ENCODE data around the gene CYREN. TPM values are rescaled to one million over a fixed set of nuclear protein-coding genes. Genes with fewer than 3 reads are reported as not detected.
"Not testable (repeated sequence)": the region's sequence is repeated elsewhere in the genome, so short reads cannot be mapped to it uniquely, and the experiment has no call there.

CYREN gene
- total RNA-seq, 1 donor from 2014 or later: 44.4 TPM

DNA sequence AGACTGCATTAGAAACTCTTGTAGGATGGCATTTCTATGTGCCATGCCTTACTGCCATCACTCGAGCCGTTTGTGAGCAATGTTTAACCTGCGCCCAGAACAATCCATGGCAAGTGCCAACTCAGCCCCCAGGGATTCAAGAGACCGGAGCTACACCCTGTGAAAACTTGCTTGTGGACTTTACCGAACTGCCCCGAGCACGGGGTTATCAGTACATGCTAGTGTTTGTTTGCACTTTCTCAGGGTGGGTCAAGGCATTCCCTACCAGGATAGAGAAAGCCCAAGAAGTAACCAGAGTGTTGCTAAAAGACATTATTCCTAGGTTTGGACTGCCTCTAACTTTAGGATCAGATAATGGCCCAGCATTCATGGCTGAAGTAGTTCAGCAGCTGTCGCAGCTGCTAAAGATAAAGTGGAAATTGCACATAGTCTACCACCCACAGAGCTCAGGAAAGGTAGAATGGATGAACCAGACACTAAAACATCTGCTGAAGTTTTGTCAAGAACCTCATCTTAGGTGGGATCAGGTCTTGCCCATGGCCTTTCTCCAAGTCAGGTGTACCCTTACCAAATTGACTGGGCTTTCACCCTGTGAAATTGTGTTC is 8.9 kb upstream of the CYREN start:
- no peaks in the 10 kb centered on the region for H3K4me1 Mint-ChIP-seq
- DNase-seq (ENCODE audit: low spot score in 2 of 2, unreplicated experiment in 2 of 2): peak in 1 of 2 experiments; percentile 6

GRCh38 chr7:135178364-135178763 is 7.9 kb upstream of the CYREN start:
- Mint-ChIP-seq H3K4me3 (no peak overlapping the region), H3K27ac (no peak overlapping the region), H3K9me3 (peaks cover 46% of the 10 kb centered on the region), H3K4me1 (no peaks in the 10 kb centered on the region), H3K36me3 (peaks cover 50% of the 10 kb centered on the region), H3K27me3 (ENCODE audit: low read depth) (no peaks in the 10 kb centered on the region)
- DNase-seq (ENCODE audit: low spot score in 2 of 2, unreplicated experiment in 2 of 2): peak in 1 of 2 experiments; percentile 11
- TF ChIP-seq, protein P1, sequence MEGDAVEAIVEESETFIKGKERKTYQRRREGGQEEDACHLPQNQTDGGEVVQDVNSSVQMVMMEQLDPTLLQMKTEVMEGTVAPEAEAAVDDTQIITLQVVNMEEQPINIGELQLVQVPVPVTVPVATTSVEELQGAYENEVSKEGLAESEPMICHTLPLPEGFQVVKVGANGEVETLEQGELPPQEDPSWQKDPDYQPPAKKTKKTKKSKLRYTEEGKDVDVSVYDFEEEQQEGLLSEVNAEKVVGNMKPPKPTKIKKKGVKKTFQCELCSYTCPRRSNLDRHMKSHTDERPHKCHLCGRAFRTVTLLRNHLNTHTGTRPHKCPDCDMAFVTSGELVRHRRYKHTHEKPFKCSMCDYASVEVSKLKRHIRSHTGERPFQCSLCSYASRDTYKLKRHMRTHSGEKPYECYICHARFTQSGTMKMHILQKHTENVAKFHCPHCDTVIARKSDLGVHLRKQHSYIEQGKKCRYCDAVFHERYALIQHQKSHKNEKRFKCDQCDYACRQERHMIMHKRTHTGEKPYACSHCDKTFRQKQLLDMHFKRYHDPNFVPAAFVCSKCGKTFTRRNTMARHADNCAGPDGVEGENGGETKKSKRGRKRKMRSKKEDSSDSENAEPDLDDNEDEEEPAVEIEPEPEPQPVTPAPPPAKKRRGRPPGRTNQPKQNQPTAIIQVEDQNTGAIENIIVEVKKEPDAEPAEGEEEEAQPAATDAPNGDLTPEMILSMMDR (IDR thresholded peaks at IDR 0.05; ENCODE audit: unreplicated experiment): no peak

More for the DNA sequence above, 8.9 kb upstream of the CYREN start:
- H3K27ac Mint-ChIP-seq: no peak overlapping the region
- H3K36me3 Mint-ChIP-seq: peaks cover 61% of the 10 kb centered on the region
- TF ChIP-seq, protein P1 (IDR thresholded peaks at IDR 0.05; ENCODE audit: unreplicated experiment): no peak
- peaks cover 54% of the 10 kb centered on the region for H3K9me3 Mint-ChIP-seq
- H3K27me3 Mint-ChIP-seq (ENCODE audit: low read depth): no peaks in the 10 kb centered on the region
- no peak overlapping the region for H3K4me3 Mint-ChIP-seq

GRCh38 chr7:135177028-135177696 is 6.7 kb upstream of the CYREN start:
- Mint-ChIP-seq H3K27ac (no peak overlapping the region), H3K4me1 (peaks cover 5% of the 10 kb centered on the region), H3K27me3 (ENCODE audit: low read depth) (no peaks in the 10 kb centered on the region), H3K4me3 (no peak overlapping the region), H3K36me3 (peaks cover 38% of the 10 kb centered on the region), H3K9me3 (peaks cover 39% of the 10 kb centered on the region)
- TF ChIP-seq, protein P1 (IDR thresholded peaks at IDR 0.05; ENCODE audit: unreplicated experiment): no peak
- peak in 1 of 2 experiments; percentile 9 for DNase-seq (ENCODE audit: low spot score in 2 of 2, unreplicated experiment in 2 of 2)

DNA sequence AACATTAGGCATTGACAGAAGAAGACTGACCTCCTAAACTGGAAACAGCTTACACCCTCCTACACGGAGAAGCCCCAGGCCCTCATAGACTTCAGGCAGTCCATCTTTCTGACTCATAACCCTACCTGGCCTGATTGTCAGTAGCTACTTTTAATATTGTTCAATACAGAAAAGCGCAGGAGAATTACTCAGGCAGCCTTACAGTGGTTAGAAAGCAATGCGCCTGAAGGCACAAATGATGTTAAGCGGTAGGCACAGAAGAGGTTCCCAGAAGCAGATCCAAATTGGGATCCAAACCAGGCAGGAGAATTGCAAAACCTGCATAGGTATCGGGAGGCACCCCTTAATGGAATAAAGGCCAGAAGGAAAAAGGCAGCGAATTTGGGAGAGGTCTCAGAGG is 5.4 kb upstream of the CYREN start:
- H3K9me3 Mint-ChIP-seq: peaks cover 29% of the 10 kb centered on the region
- H3K4me1 Mint-ChIP-seq: peaks cover 15% of the 10 kb centered on the region
- H3K27ac Mint-ChIP-seq: no peak overlapping the region
- no peak overlapping the region for H3K4me3 Mint-ChIP-seq
- H3K27me3 Mint-ChIP-seq (ENCODE audit: low read depth): no peaks in the 10 kb centered on the region
- TF ChIP-seq, protein P1 (IDR thresholded peaks at IDR 0.05; ENCODE audit: unreplicated experiment): no peak
- peaks cover 27% of the 10 kb centered on the region for H3K36me3 Mint-ChIP-seq
- DNase-seq (ENCODE audit: low spot score in 2 of 2, unreplicated experiment in 2 of 2): peak in 1 of 2 experiments; percentile 13

GRCh38 chr7:135174941-135175340 is 4.4 kb upstream of the CYREN start:
- H3K27ac Mint-ChIP-seq: no peak overlapping the region
- H3K4me1 Mint-ChIP-seq: peaks cover 18% of the 10 kb centered on the region
- H3K4me3 Mint-ChIP-seq: no peak overlapping the region
- H3K27me3 Mint-ChIP-seq (ENCODE audit: low read depth): no peaks in the 10 kb centered on the region
- TF ChIP-seq, protein P1 (IDR thresholded peaks at IDR 0.05; ENCODE audit: unreplicated experiment): no peak
- peaks cover 18% of the 10 kb centered on the region for H3K36me3 Mint-ChIP-seq
- peak in 1 of 2 experiments; percentile 16 for DNase-seq (ENCODE audit: low spot score in 2 of 2, unreplicated experiment in 2 of 2)
- peaks cover 20% of the 10 kb centered on the region for H3K9me3 Mint-ChIP-seq

DNA sequence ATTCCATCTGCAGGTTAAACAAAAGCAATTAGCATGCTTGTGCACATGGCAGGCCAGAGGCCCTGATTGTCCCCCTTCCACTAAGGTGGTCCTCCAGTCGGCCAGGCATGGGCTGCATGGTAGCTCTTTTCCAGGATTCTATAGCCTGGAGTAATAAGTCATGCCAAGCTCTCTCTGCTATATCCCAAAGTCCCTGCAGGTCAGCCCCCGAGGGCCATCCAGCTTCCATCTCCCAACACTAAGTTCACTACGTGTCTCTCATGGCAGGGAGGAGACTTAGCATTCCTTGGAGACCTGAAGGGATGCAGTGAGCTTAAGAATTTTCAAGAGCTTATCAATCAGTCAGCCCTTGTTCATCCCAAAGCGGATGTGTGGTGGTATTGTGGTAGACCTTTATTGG is 3.4 kb upstream of the CYREN start:
- not testable (repeated sequence) for H3K36me3 Mint-ChIP-seq

GRCh38 chr7:135171581-135172291 is 1.2 kb upstream of the CYREN start:
- peaks cover 40% of the 10 kb centered on the region for H3K4me1 Mint-ChIP-seq
- H3K4me3 Mint-ChIP-seq: peak overlapping the region; percentile 80
- not testable (repeated sequence) for H3K27me3 Mint-ChIP-seq (ENCODE audit: low read depth); H3K9me3 Mint-ChIP-seq
- peak in 1 of 2 experiments; percentile 67 for DNase-seq (ENCODE audit: low spot score in 2 of 2, unreplicated experiment in 2 of 2)
- peak overlapping the region; percentile 99 for H3K27ac Mint-ChIP-seq
- peaks cover 18% of the 10 kb centered on the region for H3K36me3 Mint-ChIP-seq

More for the DNA sequence above, 3.4 kb upstream of the CYREN start:
- H3K27ac Mint-ChIP-seq; H3K27me3 Mint-ChIP-seq (ENCODE audit: low read depth); H3K4me3 Mint-ChIP-seq; DNase-seq (ENCODE audit: low spot score in 2 of 2, unreplicated experiment in 2 of 2): not testable (repeated sequence)
- Mint-ChIP-seq H3K4me1 (peaks cover 28% of the 10 kb centered on the region), H3K9me3 (peaks cover 11% of the 10 kb centered on the region)

Measured in mesothelial cell of epicardium (in vitro differentiated cells).